NK-92 (cell line): Measurements from ENCODE around the gene ACSM4.
"Not testable (repeated sequence)": the region's sequence is repeated elsewhere in the genome, so short reads cannot be mapped to it uniquely, and the experiment has no call there.

Experiments
- DNase-seq: peaks from one replicate; lab custom pipeline; 2025; ENCODE audit not compliant: unreplicated experiment; lab: John Stamatoyannopoulos, UW

The ACSM4 gene

GRCh38 chr12:7327918-7328317 lies 24.0 kb downstream of the ACSM4 start:
- DNase-seq = no peak

- not testable (repeated sequence) for DNase-seq
Observed at GRCh38 chr12:7337790-7338189, 33.9 kb downstream of the ACSM4 start.

- DNase-seq = no peak
Observed at GRCh38 chr12:7339675-7340074, 35.8 kb downstream of the ACSM4 start.

DNA sequence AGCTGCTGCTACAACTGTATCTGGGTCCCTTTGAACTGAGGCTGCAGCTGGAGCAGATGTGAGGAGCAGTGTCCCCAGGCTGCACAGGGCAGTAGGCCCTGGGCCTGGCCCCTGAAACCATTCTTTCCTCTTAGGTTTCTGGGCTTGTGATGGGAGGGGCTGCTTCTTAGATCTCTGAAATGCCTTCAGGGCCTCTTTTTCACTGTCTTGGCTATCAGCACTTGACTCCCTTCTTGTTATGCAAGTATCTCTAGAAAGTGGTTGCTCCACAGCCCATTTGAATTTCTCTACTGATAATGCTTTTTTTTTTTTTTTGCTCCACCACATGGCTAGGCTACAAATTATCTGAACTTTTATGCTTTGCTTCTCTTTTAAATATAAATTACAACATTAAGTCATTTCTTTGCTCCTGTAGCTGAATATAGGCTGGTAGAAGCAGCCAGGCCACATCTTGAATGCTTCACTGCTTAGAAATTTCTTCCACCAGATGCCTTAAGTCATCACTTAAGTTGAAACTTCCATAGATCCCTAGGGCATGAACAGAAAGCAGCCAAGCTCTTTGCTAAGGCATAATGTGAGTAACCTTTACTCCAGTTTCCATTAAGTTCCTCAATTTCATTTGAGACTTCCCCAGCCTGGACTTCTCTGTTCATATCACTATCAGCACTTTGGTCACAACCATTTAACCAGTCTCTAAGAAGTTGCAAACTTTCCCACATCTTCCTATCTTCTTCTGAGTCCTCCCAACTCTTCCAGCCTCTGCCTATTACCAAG lies 41.1 kb downstream of the ACSM4 start:
- no peak for DNase-seq

DNA sequence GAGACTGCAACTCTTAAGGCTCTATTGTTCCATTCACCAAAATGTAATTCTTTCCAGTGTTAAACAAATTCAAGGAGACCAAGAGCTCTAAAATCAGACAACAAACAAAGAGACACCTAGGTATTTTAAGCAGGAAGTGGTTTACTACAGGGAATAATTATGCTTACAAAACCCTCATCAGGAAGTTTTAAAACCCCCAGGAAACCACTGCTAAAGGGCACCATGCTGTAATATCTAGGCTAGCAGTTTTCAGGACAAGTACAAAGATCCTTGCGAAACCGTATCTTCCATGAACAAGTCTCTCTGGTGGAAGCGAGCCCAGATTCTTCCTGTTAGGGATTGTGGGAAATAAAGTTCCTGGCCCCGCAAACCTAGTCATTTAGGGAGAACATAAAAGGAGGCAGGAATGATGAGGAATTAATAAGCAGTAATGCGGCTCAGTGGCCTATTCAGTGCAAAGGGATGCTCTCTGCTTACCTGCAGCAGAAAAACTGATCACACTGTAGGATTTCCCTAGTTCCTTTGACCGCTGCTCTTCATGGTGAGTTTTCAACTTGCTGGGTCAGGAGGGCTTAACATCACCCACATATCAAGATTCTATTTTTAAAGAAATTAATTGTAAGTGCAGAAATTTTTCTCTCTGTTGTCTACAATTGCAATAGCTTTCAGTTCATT lies 42.8 kb downstream of the ACSM4 start:
- no peak for DNase-seq

GRCh38 chr12:7349418-7349817 lies 45.5 kb downstream of the ACSM4 start:
- DNase-seq = no peak

DNA sequence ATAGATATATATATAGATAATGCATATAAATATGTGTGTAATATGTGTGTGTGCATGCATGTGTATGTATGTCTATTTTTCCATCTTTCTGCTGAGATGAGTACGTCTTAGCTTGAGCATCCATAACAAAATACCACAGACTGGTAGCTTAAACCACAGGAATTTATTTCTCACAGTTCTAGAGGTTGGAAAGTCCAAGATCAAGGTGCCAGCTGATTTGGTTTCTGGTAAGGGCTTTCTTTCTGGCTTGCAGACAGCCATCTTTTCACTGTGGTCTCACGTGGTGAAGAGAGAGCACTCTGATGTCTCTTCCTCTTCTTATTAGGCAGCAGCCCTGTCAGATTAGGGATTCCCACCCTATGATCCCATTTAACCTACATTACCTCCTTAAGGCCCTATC lies 47.3 kb downstream of the ACSM4 start:
- no peak for DNase-seq

DNA sequence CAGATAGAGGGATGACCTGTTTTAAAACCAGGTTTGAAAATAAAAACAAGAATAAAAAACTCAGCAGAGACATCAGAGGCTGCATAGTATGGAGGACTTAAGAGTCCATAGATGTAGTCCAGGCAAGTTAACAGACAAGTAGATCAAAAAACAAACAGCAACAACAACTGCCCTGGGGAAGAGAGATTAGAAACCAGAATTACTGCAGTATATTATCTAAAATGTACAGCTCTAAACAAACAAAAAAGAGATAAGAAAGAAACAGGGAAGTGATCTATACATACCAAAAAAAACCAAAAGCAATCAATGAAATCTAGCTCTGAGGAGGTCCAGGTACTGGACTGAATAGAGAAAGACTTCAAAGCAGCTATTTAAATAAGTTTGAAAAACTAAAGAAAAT lies 48.8 kb downstream of the ACSM4 start:
- DNase-seq = no peak

DNA sequence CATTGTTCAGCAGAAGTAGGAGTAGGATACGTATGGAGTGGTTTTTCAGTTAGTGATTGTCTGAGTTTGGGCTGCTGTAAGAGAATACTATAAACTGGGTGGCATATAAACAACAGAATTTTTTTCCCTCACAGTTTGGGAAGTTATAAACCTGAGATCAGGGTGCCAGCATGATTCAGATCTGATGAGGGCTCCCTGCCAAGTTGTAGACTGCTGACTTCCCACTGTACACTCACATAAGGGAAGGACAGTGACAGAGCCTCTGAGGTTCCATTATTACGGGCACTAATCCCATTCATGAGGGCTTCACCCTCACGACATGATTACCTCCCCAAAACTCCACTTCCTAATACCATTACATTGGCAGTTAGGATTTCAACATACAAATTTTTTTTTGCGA lies 50.7 kb downstream of the ACSM4 start:
- no peak for DNase-seq

- no peak for DNase-seq
Observed at GRCh38 chr12:7361265-7361664, 57.4 kb downstream of the ACSM4 start.

DNA sequence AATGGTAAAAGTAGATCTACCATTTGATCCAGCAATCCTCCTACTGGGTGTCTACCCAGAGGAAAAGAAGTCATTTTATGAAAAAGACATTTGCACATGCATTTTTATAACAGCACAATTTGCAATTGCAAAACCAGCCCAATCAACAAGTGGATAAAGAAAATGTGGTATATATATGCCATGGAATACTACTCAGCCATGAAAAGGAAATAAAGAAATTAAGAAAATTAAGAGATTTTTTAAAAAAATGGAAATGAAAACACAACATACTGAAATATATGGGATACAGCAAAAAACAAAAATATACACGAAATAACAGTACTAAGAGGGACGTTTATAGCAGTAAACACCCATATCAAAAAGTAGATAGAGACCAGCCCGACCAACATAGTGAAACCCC lies 58.9 kb downstream of the ACSM4 start:
- DNase-seq = no peak

GRCh38 chr12:7369274-7369729 lies 65.4 kb downstream of the ACSM4 start:
- DNase-seq = no peak

DNA sequence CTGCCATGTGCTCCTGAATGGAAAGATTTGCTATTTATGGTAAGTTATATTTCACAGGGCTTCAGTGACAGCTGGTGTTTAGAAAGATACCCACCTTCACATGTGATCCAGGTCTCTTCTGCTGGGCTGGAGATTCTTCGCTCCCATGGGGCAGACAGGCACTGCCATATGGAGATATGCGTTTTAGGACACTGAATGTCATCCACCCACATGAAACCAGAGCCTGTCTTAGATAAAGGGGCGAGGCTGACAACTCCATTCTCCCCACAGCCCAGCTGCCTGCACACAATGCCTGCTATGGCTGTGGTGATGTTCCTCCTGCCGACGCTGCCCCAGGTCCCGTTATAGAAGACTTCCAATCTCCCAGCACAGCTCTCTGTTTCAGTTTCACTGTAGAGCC lies 69.4 kb downstream of the ACSM4 start:
- DNase-seq = no peak

DNA sequence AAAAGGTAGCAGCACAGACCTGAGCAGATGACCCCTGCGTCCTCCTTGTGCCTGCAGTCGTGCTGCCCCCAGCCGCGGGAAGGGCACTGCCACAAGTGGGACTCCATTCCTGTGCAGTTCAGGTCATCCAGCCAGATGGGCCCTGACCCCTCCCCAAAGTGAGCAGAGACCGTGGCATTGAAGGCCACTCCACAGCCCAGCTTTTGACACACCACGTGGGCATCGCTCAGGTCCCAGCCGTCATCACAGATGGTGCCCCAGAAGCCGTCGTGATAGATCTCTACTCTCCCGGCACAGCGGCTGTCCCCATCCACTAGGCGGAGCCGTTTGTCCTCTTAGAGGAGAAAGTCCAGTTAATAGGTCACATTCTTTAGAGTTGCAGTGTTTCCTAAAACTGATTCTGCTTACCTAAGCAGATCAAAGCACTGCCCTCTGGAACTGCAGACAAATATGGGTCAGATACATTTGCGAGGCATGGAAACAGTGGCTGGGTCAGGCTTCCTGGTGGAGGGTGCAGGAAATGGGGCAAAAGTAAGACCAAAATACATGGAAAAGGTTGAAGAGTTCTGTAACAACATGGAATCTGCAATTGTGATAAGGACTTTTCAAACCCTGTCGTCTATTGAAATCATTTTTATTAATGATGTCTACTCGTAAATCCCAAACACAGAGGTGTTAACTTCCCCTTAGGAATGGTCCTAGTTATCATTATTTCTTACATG lies 70.7 kb downstream of the ACSM4 start:
- DNase-seq = no peak

GRCh38 chr12:7375145-7375543 lies 71.3 kb downstream of the ACSM4 start:
- no peak for DNase-seq

DNA sequence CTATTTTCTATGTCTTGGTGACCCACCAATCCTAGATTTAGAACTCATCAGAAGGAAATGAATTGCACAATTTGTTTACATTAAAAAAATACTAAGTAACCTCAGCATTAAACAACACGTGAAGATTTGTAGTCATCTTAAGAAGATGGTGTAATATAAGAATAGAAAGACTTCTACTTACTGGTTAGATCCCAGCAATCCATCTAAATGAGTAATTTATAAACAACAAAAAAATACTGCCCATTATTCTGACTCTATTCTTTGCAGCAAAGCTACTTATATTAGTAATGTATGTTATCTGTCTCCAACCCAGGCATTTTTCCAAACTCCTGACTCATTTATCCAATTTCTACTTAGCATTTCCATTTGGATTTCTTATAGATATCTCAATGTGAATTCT lies 72.3 kb downstream of the ACSM4 start:
- no peak for DNase-seq
